HG02938 (cell line): Measurements from ENCODE around the gene MACROH2A1.

Experiments
- ATAC-seq: cut with Tn5 transposase; IDR thresholded peaks from one replicate; pipeline ENCODE4 v1.9.1; 2021; ENCODE audit warnings: mild to moderate bottlenecking, moderate library complexity; ENCODE audit not compliant: unreplicated experiment

Gene MACROH2A1

GRCh38 chr5:135333732-135334515 is 65.1 kb downstream of the MACROH2A1 start:
- no peak for ATAC-seq

- ATAC-seq: no peak
Measured at GRCh38 chr5:135332519-135333150, 66.4 kb downstream of the MACROH2A1 start.

- ATAC-seq: no peak
Measured at GRCh38 chr5:135331612-135332011, 67.4 kb downstream of the MACROH2A1 start.

GRCh38 chr5:135330798-135331096 is 68.3 kb downstream of the MACROH2A1 start:
- ATAC-seq: no peak

GRCh38 chr5:135329913-135330797 is 68.9 kb downstream of the MACROH2A1 start:
- ATAC-seq: no peak

GRCh38 chr5:135329066-135329912 is 69.7 kb downstream of the MACROH2A1 start:
- no peak for ATAC-seq

GRCh38 chr5:135328128-135328687 is 70.8 kb downstream of the MACROH2A1 start:
- no peak for ATAC-seq

- ATAC-seq: no peak
Measured at GRCh38 chr5:135327429-135328127, 71.5 kb downstream of the MACROH2A1 start.

- ATAC-seq: no peak
Measured at GRCh38 chr5:135326296-135327254, 72.5 kb downstream of the MACROH2A1 start.

GRCh38 chr5:135324897-135325650 is 74.0 kb downstream of the MACROH2A1 start:
- ATAC-seq: no peak

GRCh38 chr5:135324160-135324559 is 74.9 kb downstream of the MACROH2A1 start:
- no peak for ATAC-seq

- no peak for ATAC-seq
Measured at GRCh38 chr5:135323701-135324132, 75.3 kb downstream of the MACROH2A1 start.

- no peak for ATAC-seq
Measured at GRCh38 chr5:135323227-135323626, 75.8 kb downstream of the MACROH2A1 start.

GRCh38 chr5:135322744-135323143 is 76.3 kb downstream of the MACROH2A1 start:
- ATAC-seq: no peak

- ATAC-seq: no peak
Measured at GRCh38 chr5:135322271-135322670, 76.8 kb downstream of the MACROH2A1 start.

GRCh38 chr5:135320718-135321484 is 78.1 kb downstream of the MACROH2A1 start:
- no peak for ATAC-seq

- ATAC-seq: no peak
Measured at GRCh38 chr5:135319928-135320606, 79.0 kb downstream of the MACROH2A1 start.
